22Rv1 (cell line): ENCODE data around the gene TAS2R9.

Source experiments
- H3K27ac ChIP-seq: fragments of 450-650 bp; 2 replicates; pipeline ENCODE4 v1.5.1; 2017
- CTCF ChIP-seq: fragments of 450-650 bp; IDR thresholded peaks from 2 replicates; pipeline ENCODE4 v1.5.1; 2017; ENCODE audit warnings: mild to moderate bottlenecking
- ZFX ChIP-seq: fragments of 450-650 bp; IDR thresholded peaks from 2 replicates; pipeline ENCODE4 v1.6.1; 2017; ENCODE audit warnings: antibody characterized with exemption, borderline replicate concordance

The TAS2R9 gene

GRCh38 chr12:10838461-10838860 lies 28.5 kb upstream of the TAS2R9 start:
- H3K27ac ChIP-seq = no peak overlapping the region
- no peak for TF ChIP-seq ZFX
- TF ChIP-seq CTCF = no peak

- no peak for TF ChIP-seq CTCF
- TF ChIP-seq ZFX = no peak
- H3K27ac ChIP-seq = no peak overlapping the region
Observed at GRCh38 chr12:10829994-10830393, 20.0 kb upstream of the TAS2R9 start.

- no peak within 1 kb of the TSS for H3K27ac ChIP-seq
- TF ChIP-seq ZFX (no peak), CTCF (no peak)
Observed at GRCh38 chr12:10826258-10826657, 16.3 kb upstream of the TAS2R9 start, which contains the start of gene TAS2R10. Gene TAS2R10, minus strand, starts transcription at chr12:10826358. Its CDS starts 89 bp downstream, at chr12:10826269.

GRCh38 chr12:10824957-10825356 lies 15.0 kb upstream of the TAS2R9 start:
- TF ChIP-seq CTCF (no peak), ZFX (no peak)

GRCh38 chr12:10811883-10812536 lies 2.0 kb upstream of the TAS2R9 start:
- TF ChIP-seq ZFX = no peak
- TF ChIP-seq CTCF = no peak
- no peak overlapping the region for H3K27ac ChIP-seq

More at GRCh38 chr12:10824957-10825356, 15.0 kb upstream of the TAS2R9 start:
- H3K27ac ChIP-seq = no peak overlapping the region

GRCh38 chr12:10807186-10807585 lies 2.8 kb downstream of the TAS2R9 start, which contains the start of gene TAS2R8:
Gene TAS2R8, minus strand, starts transcription at chr12:10807286. Its CDS starts 306 bp downstream, at chr12:10806980.
- no peak within 1 kb of the TSS for H3K27ac ChIP-seq
- no peak for TF ChIP-seq CTCF

- no peak within 1 kb of the TSS for H3K27ac ChIP-seq
- TF ChIP-seq ZFX (no peak), CTCF (no peak)
Observed at GRCh38 chr12:10802587-10802986, 7.4 kb downstream of the TAS2R9 start, which contains the start of gene TAS2R7. Gene TAS2R7, minus strand, starts transcription at chr12:10802627. Its CDS starts 57 bp downstream, at chr12:10802570.
